Measurements from ENCODE around the gene TBX20.
A peak's percentile ranks its signal among the peaks of the same experiment; 100 is the strongest.
"Not testable (repeated sequence)": the region's sequence is repeated elsewhere in the genome, so short reads cannot be mapped to it uniquely, and the experiment has no call there.

Gene TBX20

DNA sequence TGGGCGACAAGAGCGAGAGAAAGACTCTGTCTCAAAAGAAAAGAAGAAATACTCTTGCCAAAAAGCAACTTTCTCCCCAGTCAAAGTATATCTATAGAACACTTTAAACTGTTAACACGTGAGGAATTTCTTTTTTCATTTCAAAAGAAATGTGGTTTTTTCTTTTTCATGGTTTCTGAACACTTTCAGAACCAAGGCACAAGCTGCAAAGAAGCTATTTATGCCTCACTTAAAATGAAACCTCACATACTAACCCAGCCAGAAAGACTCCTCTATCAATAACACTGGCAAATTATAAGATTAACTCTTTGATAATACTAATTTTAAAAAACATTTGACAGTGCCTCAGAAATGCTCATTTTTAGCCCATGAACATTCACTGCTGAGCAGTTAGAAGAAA, 20.9 kb downstream of the TBX20 start:
- ATAC-seq = no peak
- TF ChIP-seq ZNF565 (CRISPR knock-in tag; conservative IDR thresholded peaks at IDR 0.05; ENCODE audit: low read depth) (no peak), ZFP30 (CRISPR knock-in tag; IDR thresholded peaks at IDR 0.05) (no peak), SNAI2 (CRISPR knock-in tag; IDR thresholded peaks at IDR 0.05) (no peak), BACH2 (CRISPR knock-in tag; IDR thresholded peaks at IDR 0.05; ENCODE audit: borderline replicate concordance) (no peak), PPARA (CRISPR knock-in tag; IDR thresholded peaks at IDR 0.05; ENCODE audit: borderline replicate concordance) (no peak), ZNF70 (CRISPR knock-in tag; IDR thresholded peaks at IDR 0.05) (no peak), CSDC2 (CRISPR knock-in tag; IDR thresholded peaks at IDR 0.05) (no peak), ZC3H10 (CRISPR knock-in tag; IDR thresholded peaks at IDR 0.05) (no peak), ARNTL (CRISPR knock-in tag; IDR thresholded peaks at IDR 0.05; ENCODE audit: borderline replicate concordance, low read depth) (no peak), GLIS3 (CRISPR knock-in tag; IDR thresholded peaks at IDR 0.05) (no peak), TOX (CRISPR knock-in tag; IDR thresholded peaks at IDR 0.05; ENCODE audit: borderline replicate concordance) (no peak), ESRRG (CRISPR knock-in tag; IDR thresholded peaks at IDR 0.05) (no peak), ZFP3 (CRISPR knock-in tag; IDR thresholded peaks at IDR 0.05) (no peak)
- TF ChIP-seq, protein P1, sequence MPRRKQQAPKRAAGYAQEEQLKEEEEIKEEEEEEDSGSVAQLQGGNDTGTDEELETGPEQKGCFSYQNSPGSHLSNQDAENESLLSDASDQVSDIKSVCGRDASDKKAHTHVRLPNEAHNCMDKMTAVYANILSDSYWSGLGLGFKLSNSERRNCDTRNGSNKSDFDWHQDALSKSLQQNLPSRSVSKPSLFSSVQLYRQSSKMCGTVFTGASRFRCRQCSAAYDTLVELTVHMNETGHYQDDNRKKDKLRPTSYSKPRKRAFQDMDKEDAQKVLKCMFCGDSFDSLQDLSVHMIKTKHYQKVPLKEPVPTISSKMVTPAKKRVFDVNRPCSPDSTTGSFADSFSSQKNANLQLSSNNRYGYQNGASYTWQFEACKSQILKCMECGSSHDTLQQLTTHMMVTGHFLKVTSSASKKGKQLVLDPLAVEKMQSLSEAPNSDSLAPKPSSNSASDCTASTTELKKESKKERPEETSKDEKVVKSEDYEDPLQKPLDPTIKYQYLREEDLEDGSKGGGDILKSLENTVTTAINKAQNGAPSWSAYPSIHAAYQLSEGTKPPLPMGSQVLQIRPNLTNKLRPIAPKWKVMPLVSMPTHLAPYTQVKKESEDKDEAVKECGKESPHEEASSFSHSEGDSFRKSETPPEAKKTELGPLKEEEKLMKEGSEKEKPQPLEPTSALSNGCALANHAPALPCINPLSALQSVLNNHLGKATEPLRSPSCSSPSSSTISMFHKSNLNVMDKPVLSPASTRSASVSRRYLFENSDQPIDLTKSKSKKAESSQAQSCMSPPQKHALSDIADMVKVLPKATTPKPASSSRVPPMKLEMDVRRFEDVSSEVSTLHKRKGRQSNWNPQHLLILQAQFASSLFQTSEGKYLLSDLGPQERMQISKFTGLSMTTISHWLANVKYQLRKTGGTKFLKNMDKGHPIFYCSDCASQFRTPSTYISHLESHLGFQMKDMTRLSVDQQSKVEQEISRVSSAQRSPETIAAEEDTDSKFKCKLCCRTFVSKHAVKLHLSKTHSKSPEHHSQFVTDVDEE (CRISPR knock-in tag; IDR thresholded peaks at IDR 0.05) = no peak
- TF ChIP-seq, protein P2, sequence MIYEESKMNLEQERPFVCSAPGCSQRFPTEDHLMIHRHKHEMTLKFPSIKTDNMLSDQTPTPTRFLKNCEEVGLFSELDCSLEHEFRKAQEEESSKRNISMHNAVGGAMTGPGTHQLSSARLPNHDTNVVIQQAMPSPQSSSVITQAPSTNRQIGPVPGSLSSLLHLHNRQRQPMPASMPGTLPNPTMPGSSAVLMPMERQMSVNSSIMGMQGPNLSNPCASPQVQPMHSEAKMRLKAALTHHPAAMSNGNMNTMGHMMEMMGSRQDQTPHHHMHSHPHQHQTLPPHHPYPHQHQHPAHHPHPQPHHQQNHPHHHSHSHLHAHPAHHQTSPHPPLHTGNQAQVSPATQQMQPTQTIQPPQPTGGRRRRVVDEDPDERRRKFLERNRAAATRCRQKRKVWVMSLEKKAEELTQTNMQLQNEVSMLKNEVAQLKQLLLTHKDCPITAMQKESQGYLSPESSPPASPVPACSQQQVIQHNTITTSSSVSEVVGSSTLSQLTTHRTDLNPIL (CRISPR knock-in tag; IDR thresholded peaks at IDR 0.05; ENCODE audit: low read depth) = no peak

DNA sequence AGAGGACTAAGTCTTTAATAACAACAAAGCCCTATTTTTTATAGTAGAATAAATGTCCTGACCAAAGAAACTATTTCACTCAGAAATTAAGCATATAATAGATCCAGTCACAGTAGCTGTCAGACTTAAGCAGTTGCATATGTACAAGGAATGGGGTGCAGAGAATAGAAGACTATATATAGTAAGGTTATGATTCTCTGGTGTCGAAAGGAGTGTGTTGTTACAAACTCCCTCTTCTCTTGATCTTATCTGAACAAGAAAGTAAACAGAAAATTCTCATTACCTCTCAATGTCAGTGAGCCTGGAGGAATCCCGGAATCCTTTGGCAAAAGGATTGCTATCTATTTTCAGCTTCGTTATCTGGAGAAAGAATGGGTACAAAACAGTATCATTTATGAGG, 22.7 kb downstream of the TBX20 start:
- ATAC-seq = not testable (repeated sequence)
- peak; percentile 26 for TF ChIP-seq ISL1 (CRISPR knock-in tag; IDR thresholded peaks at IDR 0.05)

DNA sequence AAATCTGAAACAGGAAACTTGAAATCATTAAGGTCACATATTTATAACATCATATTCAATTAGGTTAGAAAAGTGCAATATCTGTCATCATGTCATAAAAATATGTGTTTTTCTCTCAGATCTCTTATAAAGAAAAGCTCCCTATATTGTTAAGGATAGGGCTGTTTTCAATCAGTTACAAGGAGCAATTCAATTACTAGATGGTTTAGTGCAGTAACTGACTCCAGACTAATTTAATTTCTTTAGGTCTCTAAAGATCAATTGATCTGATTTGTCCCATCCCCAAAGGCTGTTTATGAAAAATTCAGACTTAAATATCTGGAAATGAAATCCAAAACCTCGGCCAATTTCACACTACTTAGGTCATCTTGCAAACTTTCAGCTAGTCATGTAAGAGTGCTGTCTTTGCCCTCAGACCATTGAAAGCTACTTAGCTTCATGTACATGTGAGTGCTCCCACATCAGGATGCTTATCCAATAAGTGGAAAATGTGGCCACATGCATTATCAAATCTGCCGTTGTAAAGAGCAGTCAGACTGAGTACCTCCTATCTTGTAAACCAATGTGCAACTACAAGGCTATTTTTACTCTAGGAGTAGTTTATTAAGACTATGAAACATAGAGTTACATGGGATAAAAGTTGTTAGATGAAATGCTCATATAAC, 24.7 kb downstream of the TBX20 start:
- peak; percentile 86 for ATAC-seq
- TF ChIP-seq, protein P3, sequence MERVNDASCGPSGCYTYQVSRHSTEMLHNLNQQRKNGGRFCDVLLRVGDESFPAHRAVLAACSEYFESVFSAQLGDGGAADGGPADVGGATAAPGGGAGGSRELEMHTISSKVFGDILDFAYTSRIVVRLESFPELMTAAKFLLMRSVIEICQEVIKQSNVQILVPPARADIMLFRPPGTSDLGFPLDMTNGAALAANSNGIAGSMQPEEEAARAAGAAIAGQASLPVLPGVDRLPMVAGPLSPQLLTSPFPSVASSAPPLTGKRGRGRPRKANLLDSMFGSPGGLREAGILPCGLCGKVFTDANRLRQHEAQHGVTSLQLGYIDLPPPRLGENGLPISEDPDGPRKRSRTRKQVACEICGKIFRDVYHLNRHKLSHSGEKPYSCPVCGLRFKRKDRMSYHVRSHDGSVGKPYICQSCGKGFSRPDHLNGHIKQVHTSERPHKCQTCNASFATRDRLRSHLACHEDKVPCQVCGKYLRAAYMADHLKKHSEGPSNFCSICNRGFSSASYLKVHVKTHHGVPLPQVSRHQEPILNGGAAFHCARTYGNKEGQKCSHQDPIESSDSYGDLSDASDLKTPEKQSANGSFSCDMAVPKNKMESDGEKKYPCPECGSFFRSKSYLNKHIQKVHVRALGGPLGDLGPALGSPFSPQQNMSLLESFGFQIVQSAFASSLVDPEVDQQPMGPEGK (CRISPR knock-in tag; IDR thresholded peaks at IDR 0.05; ENCODE audit: borderline replicate concordance) = peak; percentile 80; the same call in 1 of the 2 replicates
- TF ChIP-seq ISL1 (CRISPR knock-in tag; IDR thresholded peaks at IDR 0.05) = peak; percentile 95
- peak; percentile 83 for TF ChIP-seq TCF4 (CRISPR knock-in tag; IDR thresholded peaks at IDR 0.05; ENCODE audit: borderline replicate concordance)

DNA sequence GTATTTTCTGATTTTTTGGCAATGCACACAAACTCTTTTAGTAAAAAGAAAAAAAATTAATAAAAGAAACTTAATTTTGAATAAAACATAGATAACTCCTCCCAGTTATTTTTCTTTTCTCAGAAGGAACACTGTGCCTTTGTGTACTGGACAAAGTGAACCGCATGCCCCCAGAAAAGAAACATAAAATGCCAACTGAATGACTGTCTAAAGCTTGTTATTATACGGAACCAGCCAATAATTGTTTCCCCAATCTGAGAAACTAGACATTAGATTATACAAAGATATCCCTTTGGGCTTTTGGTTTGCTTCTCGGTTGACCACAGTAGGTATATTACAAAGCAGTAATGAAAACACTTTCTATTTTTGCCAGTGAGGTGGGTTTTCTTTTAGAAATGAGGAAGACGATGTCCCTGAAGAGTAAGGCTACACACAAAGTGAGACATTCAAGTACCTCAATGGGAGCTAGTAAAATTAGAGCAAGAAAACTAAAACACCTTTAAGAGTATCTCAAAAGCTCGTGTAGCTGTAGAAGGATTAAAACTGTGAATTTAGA, 25.3 kb downstream of the TBX20 start:
- ATAC-seq = peak; percentile 34; the same call in 2 of the 3 replicates

DNA sequence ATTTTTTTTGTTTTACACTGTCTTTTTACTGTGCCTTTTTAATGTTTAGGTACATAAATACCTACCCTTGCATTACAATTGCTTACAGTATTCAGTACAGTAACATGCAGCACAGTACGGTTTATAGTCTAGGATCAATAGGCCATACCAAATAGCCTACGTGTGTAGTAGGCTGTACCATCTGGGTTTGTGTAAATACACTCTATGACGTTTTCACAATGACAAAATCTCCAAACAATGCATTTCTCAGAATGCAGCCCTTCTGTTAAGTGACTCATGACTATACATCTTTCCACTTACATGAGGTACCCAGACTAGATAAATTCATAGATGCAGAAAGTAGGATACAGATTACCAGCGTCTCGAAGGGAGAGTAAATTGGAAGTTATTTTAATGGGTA, 26.5 kb downstream of the TBX20 start:
- TF ChIP-seq, protein P2 (CRISPR knock-in tag; IDR thresholded peaks at IDR 0.05; ENCODE audit: low read depth) = 0 out of 2 replicates have a peak, but pooled peaks have one; percentile 38
- TF ChIP-seq ISL1 (CRISPR knock-in tag; IDR thresholded peaks at IDR 0.05) = peak; percentile 88
- ATAC-seq = peak; percentile 62

DNA sequence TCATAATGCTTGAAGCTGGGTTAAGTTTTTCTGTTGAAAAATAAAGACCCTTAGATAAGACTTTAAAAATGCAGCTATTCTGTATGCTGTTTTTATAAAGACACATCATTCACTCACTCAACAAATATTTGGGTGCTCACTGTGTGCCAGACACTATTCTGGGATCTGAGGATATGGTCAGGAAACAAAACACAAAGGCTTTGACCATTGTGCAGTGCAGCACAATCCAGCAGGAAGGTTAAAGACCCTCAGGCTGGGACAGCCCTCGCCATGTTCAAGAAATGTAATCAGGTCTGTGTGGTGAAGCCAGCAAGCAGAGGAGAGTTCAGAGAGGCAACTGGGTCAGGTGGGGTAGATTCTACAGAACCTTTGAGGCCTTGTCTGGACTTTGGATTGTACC, 31.5 kb downstream of the TBX20 start:
- not testable (repeated sequence) for ATAC-seq

DNA sequence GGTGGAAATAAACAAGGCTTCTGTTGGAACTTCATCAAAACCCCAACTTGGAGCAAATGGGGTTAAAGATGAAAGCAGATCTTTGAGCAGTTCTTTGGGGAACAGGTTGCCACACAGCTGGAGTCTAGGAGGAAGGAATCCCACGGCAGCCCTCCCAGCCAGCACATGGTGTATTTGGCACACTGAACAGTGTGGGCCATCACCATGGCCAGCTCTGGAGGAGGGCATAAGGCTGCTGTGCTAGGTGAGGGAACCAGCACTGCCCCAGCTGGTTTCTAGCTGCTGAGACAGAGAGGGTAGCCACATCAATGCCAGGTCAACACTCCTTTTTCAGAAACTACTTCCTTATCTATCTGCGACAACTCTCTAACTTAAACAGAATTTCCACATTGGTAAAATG, 33.7 kb downstream of the TBX20 start:
- ATAC-seq = not testable (repeated sequence)

DNA sequence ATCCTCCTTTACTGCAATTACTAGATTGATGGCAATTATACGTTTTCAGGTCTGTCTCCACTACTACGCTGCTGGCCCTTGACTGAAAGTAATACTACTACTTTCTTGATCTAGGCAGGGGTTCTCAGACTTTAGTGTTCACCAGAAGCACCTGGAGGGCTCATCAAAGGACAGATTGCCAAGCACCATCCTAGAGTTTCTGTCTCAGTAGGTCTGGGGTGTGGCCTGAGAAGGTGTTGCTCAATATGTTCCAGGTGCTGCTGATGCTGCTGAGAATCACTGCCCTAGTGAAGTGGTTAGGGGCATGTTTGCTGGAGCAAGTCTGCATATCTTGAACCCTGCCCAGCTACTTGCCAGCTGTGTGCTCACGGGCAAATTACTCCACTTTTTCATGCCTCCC, 37.9 kb downstream of the TBX20 start:
- ATAC-seq = not testable (repeated sequence)
